GM18907 (cell line): ENCODE results near the gene POLK.
"Not testable (repeated sequence)": the region's sequence is repeated elsewhere in the genome, so short reads cannot be mapped to it uniquely, and the experiment has no call there.

Source experiments
- ATAC-seq: cut with Tn5 transposase; IDR thresholded peaks from one replicate; pipeline ENCODE4 v1.9.1; 2021; ENCODE audit warnings: mild to moderate bottlenecking, moderate library complexity; ENCODE audit not compliant: unreplicated experiment

POLK gene

DNA sequence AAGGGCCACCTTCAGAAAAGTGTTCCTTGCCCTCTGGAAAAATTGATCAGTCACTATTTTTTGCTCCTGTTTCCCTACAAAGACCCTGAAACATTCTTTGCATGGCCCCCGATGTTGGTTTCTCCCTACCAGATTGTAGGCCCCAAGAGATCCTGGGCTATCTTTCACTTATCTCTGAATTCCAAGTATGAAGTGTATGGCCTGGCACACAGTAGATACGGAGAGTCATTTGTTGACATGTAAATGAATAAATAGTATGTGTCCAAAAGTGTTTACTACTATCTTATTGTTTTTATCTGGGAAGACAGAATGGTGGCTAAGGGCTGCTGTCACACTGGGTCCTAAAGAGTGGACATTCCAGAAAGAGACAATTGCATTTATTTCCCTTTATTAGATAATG is 92.1 kb downstream of the POLK start:
- no peak for ATAC-seq

DNA sequence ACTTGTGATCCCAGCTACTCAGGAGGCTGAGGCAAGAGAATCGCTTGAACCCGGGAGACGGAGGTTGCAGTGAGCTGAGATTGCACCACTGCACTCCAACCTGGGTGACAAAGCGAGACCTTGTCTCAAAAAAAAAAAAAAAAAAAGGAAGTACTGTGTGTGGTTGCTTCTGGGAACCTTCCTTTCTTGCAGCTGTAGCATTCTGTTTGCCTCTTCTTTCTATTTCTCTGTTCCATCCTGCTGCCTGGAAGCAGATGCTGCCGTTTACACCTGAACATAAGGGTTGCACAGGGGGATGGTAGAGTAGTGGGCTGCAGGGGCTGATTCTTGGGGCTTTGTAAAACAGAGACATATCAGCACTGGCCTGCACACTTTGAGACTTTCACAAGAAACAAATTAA is 95.7 kb downstream of the POLK start:
- not testable (repeated sequence) for ATAC-seq

DNA sequence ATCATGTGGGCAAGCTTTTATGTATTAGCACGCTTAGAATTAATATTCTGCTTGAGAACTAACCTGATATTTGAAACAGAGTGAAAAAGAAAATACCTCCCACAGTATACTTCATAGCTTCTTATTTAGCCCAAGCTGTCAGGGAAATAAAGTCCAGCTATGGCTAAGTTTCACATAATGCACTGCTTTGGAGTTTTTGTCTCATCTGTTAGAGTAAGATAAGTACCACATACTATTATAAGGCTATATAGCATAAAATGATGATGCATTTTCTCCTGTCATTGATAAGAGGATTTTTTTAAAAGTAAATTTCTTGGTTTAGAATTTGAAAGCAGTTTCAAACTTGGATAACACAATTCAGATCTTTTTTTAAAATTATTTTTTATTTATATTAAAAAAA is 97.2 kb downstream of the POLK start:
- ATAC-seq = no peak

DNA sequence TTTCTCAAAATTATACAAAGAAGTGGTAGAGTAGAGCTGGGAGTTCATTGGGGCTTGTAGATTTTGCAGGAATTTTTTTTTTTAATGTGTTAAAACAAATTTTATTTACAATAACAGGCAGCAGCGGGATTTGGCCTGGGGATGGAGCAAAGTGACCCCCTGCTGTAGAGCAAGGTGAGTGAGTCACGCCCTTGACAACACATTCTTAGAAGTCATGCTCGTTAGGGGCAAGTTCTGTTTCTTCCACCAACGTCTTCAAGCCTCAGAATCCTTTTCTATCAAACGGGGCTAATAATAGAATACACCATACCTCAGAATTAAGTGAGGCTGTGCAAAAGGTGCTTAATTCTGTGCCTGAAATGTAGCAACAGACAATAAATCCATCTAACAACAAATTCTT is 98.5 kb downstream of the POLK start:
- no peak for ATAC-seq

DNA sequence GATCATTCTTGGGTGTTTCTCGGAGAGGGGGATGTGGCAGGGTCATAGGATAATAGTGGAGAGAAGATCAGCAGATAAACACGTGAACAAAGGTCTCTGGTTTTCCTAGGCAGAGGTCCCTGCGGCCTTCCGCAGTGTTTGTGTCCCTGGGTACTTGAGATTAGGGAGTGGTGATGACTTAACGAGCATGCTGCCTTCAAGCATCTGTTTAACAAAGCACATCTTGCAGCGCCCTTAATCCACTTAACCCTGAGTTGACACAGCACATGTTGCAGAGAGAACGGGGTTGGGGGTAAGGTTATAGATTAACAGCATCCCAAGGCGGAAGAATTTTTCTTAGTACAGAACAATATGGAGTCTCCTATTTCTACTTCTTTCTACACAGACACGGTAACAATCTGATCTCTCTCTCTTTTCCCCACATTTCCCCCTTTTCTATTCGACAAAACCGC is 99.2 kb downstream of the POLK start:
- not testable (repeated sequence) for ATAC-seq

DNA sequence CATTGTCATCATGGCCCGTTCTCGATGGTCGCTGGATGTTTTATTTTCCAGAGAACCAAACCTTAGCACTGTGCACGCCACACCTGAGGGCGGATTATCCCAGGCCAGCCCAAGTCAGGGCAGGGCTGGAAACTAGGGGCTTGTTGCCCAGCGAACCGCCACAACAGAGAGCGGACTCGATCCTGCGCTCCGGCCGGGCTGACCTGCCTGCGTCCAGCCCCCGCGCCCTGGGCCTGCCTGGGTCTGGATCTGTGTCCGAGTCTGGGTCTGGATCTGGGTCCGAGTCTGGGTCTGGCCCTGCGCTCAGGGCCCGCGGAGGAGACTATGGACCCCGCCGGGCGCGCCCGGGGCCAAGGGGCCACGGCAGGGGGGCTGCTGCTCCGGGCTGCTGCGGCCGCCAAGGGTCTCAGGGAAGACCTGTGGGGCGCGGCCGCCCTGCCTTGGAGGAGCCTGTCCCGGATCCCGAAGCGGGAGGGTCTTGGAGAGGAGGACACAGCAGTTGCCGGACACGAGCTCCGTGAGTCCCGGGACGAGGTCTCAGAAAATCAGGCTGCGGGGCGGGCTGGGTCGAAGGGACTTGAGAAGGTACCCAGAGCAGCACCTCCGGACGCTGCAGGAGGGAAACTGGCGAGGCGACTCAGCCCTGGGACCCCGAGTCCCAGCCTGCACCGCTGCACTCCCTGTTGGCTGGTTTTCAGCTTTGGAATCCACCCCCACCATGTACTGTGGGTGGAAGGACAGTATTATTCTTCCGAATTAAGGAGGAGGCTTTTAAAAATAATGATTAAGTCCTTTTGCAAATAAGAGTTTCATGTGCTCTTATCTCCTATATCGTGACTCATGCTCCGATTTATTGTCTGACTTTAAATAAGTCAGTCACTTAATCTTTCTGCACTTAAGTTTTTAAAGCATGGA is 99.9 kb downstream of the POLK start, which contains the start of gene ANKDD1B:
ANKDD1B (plus strand) TSS at position 143 of the 915 bp plus-strand sequence; CDS start at position 325, 182 bp downstream.
- ATAC-seq = no peak

DNA sequence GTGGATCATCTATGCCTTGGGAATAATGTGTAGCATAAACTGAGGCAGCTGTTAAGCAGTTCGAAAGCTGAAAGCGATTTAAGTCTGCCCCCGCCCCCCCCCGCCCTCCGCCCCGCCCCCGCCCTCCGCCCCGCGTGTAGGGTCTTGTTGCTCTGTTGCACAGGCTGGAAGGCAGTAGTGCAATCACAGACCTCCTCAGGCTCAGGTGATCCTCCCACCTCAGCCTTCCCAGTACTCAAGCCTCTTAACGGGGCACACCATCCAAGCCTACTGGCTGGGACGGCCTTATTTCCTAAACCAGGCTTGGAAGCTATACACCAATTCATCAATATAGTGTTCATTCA is 100.5 kb downstream of the POLK start:
- ATAC-seq = no peak

DNA sequence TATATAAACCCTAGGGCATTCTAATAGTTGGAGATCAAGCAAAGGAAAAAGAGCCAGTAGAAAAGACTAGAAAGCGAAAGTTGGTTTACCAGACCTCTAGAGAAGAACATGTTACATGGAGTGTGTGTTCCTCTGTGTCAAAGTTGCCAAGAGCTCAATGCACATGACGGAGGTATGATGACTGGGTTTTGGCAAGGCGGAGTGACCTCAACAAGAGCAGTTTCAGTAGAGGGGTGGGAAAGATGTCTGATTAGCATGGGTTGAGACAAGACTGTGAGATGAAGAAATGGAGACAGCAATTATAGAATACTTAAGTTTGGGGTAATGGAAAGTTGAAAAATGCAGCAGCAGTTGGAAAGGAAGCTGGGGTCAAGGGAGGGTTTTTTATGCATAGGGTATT is 101.2 kb downstream of the POLK start:
- ATAC-seq = no peak

DNA sequence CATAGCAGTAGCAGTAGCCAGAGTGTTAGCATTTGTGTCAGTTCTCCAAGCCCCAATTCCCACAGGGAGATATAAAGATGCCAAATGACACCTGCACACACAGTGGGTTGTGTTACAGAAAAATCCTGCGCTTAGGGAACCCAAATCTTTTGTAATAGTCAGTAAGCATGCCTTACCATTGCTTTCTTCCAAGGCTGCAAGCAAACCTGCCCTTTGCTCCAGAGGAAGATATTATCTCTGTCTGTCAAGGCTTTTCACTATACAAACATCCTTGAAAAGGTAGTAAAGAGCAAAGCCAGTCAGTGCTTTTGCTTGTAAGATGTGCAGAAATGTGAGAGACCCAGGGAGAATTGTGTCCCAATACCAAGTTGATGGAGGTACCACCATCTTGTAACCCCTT is 102.5 kb downstream of the POLK start:
- ATAC-seq = no peak

DNA sequence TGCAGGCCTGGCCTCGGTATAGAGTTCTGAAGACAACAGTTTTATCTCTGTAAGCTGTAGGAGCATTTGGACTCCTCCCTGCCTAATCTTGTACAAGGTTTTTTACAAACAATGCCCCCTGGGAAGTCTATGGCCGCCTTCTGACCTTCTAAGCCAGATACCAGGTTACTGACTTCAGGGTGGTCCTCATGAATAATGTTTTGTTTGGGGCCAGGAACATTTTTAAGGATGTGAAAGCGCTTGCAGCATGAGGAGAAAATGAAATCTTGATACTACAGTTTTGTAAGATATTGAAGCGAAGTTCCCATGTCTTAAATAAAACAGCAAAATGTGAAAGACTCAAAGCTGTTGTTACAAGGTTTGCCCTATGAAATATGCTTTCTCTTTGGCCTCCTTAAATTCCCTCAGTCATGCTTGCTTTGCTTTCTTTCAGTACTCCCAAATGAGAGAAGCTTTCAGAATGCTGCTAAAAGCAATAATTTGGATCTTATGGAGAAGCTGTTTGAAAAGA is 104.7 kb downstream of the POLK start:
- no peak for ATAC-seq

DNA sequence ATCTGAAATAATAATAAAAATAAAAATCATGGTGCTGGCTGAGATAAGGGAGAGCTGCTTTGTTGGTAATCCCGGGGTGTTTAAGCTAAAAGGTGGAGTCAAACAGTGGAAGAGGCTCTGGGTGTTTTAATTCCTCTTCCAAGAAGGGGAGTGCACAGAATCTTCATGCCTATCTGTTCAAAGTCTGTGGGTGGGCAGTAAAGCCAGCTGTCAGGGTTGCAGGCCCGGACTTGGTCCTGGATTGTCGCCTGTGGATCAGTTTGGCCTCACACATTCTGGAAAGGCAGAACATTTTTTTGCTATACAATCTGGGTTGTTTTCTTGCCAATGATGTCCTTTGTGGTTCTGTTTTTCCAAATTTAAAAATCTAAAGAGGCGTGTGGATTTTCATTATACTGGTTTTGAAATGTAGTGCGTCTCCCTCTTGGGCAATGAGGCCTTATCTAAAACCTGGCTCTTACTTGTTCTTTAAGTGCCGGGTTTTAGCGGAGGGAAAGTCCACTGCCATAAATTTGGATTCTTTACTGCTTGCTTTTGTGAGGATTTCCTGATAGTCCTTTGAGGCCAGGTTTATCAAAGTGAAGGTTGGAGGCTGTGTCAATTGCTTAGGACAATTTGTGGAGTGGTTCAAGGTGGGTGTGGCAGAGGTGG is 105.4 kb downstream of the POLK start:
- ATAC-seq = no peak

DNA sequence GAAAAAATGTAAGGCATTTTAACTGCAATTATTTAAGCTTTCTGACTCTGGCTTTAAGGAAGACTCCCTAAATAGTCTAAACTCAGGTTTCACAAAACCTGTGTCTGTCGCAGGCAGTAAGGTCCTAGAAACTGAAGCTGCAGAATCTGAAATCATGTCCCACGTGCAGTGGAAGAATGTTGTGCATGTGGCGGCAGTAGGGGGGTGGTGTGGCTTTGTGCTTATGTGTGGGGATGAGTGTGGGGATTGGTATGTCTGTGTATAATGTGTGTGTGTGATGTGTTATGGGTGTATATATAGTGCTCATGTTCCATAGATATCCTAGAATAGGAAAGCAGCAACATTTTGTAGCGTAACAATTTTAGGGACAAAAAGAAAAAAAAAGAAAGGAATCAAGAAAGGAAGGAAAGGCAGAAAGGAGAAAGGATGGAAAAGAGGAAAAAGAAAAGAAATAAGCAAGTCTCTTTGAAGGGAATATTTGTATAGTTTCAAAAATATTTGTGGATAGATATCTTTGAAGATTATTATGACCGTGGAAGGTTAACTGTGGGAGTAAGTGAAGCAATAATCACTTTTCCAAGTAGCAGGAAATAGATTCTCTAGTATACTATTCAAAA is 106.2 kb downstream of the POLK start:
- ATAC-seq = no peak

DNA sequence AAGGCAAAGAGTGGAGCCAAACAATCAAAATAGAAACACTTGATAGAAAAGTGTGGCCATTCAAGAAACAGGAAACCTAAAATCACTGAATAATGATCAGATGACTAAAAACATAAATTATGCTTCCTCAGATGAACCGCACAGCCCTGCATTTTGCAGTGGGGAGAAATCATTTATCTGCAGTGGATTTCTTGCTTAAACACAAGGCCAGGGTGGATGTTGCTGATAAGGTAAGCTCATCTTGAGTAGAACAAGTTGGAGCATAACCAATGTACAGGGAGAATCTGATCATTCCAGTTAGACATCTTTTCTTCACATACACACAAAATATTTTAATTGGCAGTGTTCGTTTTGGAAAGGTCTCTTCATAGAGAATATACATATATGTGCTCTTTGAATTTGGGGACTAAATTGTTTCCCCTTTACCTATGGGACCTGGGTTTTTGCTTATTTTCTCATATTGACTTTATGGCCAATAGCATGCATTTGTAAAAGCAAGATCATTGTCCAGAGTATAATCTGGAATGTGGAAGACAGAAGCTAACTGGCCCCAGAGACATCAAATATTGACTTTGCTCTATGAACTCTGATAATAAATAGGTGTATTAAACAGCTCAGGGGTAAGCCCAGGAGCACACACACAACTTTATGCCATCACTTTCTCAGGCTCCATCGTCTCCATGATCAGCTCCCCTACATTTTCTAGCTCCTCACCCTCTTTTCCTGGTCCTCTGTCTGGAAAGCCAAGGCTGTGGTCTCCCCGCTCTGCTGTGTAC is 108.7 kb downstream of the POLK start:
- no peak for ATAC-seq

DNA sequence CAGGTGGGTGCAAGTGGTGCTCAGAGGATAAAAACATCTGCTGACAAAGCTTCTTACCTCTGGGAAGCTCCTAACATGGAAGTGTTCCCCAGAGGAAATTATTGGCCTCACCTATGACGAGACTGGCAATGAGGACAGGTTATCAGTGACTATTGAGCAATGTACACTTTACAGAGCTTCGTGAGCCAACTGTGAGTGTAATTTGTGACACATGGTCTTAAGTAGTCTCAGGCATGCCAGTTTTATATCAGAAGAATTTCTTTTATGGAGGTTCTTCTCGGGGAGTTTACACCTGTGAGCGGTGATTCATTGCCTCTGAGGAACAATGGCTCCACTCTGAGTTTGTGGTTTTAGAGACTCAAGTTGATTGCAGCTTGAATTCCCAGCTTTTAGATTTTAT is 110.9 kb downstream of the POLK start:
- ATAC-seq = no peak

DNA sequence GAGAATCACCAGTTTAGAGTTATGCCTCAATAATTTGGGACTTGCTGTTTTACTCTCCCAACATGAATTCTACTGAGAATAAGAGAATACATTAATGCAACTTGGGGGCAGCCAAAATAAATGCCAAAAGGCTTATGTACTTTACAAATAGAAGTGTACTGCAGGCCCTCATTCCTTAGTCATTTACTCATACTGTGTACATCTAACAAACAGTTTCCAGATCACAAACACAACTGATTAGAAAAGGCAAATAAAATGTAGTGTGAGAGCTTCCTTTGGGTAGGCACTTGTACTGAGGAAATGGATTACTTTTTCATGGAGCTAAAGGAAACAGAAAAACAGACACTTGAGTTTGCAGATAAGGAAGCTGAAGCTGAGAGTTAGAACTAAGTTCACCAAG is 112.2 kb downstream of the POLK start:
- ATAC-seq = no peak

DNA sequence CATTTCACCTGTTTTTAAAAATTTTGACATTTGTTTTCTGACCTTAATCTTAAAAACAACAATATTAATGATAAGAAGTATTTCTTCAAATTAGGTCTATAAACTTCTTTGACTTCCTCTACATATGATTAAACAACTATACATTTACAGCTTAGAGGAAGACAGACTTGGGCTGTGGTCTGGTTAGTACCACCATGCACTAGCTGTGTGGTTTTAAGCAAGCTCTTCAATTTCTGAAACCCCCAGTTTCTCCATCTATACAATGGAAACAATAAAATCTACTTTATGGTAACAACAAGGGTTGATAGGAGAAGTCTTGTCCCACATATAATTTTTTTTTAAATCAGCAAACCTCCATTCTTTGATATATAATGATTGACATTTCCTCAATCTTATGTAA is 115.3 kb downstream of the POLK start:
- no peak for ATAC-seq

DNA sequence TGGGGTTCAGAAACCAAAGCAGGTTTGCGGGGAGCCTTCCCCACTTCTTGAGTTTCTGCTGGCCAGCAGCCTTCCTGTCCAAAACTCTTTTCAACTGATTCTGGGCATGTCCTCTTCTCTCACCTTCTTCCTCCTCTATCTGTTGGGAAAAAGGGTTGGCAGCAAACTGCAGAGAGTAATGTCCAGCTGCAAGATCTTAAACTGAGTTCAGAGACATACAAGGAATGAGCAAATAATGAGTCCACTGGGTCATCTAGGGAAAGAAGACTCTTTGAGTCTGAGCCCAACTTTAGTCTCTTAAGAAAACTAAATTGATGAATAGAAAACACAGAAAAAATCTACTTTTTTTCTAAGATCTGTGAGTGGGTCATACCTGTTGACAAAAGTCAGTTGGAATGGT is 116.1 kb downstream of the POLK start:
- no peak for ATAC-seq

DNA sequence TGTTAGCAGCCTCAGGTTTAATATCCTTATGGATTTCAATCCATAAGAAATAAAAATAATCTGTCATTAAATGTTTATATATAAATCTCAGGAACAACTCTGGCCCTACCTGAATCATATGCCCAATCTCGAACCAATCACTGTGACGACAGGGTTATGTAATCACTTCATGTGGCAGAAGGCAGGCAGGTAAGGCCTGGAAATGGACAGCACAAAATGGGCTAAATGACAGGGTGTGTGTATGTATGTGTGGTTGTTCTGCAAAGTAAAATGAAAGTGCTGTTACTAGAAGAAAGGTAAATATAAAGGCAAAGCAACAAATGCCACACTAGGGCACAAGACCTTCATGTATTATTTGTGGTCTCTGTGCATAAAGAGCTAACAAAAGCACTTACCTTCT is 119.2 kb downstream of the POLK start:
- ATAC-seq = no peak

DNA sequence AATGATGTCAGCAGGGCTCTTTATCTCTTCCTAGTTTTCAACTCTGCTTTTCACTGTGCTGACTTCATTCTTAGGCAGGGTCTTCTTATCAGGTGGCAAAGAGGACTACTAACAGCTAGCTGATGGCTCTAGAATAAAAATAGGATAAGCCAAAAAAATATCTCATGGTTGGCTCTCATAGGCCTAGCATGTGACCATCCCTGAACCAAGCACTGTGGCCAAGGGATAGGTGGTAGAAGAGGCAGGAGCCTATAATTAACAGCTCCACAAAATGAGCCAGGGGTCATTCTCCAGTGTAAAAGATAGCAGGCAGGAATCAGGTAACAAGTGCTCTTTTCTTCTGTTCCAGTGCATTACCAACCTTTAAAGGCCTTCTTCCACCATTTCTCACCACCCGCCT is 120.6 kb downstream of the POLK start:
- ATAC-seq = no peak

DNA sequence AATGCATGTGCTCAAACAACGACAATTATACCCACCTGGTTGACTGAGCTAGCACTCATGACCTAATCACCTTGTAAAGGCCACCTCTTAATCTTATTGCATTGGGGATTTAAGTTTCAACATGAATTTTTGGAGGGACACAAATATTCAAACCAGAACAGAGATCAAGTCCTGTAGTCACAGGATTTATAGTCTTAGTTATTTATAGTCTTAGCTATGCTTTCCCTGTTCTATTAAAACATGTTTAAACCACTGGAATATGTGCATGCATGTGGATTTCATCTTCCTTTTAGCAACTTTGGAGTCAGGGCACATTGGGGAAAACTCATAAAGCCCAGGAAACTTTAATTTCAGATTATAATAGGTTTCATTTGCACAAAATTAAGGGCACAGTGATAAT is 126.3 kb downstream of the POLK start:
- ATAC-seq = no peak
